Stimulated activated CD4-positive, alpha-beta T cell treated with anti-CD3 and anti-CD28 coated beads, Interleukin-1b, Interleukin-23, amount 100 ng/mL, for 48 hours (primary cell): ENCODE data around the gene TPRG1.

Experiments used
- DNase-seq: peaks from one replicate; pipeline ENCODE4 v3.0.0-alpha.2; 2020

The TPRG1 gene

DNA sequence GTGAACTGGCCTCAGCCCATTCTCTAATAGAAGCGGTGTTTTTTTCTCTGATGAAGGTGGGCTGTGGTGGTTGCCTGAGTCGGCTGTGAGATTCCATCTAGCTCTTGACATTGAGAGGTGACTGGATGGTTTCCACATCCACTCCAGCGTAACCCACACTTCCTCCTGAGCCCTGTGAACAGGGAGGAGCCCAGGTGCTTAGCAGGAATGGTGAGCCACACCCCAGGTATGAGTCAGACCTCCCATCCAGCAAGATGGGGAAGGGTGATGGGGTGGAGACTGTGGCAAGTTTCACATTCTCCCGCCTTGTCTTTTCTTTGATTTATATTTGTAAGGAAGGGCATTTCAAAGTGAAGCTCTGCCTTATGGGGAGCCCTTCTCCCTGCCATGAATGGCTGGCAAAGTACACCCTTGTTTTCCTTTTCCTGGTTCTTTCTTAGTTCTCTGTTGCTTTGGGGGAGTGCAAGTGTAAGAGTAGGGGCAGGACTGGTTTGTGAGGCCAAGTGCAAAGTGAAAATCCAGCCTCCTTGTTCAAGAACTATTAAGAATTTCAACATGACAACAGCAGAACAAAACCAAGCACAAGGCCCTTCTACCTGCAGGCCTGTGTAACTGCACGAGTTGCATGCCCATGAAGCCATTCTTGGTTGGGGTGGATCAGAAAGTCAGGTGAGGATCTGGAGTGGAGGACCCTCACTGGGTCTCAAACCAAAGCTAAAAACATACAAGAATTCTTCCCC lies 4.6 kb upstream of the TPRG1 start:
- peak; percentile 6 for DNase-seq

DNA sequence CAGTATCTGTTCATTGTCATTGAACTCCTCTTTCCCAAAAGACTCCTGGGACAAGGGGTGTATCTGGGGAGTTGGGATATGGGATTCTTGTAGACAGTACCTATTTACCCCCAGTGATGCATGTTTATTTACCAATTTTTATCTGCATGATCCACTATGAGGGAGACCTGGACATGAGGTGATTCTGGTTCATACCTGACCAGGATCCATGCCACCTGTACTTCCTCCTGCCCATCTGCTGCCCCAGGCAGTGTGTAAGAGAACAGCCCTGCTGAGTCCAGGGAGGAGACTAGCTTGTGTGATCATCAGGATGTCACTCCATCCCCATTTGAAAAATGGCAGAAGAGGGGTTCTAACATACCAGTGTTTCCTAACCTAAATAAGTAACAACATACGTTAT lies 3.1 kb upstream of the TPRG1 start:
- no peak for DNase-seq

GRCh38 chr3:189169728-189170127 lies 2.0 kb upstream of the TPRG1 start:
- DNase-seq = no peak

- DNase-seq = no peak
Observed at GRCh38 chr3:189170559-189170958, 1.2 kb upstream of the TPRG1 start.

DNA sequence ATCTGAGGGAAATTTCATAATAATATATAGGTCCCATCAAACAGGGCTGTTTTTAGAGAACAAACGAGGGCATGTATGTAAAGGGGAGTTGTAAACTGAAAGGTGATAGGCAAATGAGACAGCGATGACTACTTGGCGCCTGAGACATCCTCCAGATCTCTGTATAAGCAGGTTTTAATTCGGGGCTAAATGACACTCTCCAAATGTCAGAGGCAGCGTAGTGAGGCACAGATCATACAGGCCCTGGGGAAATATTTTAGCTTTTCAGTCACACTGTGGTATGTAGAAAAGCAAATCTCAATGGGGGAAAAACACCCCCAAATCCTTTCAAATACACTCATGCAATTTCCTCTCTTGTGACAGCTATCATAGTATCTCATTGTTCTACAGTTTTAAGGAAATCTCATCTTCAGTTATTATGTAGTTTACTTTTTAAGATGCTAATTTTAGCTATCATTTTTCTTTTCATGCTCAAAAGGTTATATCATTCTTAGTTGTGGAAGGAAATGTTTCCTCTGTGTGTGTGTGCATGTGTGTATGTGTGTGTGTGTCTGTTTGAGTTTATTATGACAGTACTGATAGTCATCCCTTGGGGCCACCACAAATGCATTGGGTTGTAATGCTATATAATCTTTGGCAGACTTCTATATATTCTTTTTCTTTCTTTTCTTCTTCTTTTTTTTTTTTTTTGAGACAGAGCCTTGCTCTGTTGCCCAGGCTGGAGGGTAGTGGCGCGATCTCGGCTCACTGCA lies 1.1 kb downstream of the TPRG1 start:
- DNase-seq = no peak

DNA sequence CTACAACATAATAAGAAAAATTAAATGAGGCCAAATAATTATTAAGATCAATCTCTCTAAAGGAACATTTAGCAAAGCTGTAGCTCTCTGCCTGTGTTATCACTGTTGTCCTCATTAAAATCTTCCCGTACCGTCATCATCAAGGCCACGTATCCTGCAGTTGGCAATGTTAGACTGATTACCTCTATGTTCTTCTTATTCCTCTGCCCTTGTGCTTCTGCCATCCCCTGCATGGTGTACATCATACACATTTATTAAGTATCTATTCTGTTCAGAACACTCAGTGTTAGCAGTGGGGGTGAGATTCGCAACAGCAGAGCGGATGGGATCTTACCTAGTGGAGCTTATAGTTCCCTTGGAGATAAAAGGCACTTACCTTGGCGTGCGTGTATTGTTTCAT lies 12.8 kb downstream of the TPRG1 start:
- no peak for DNase-seq

- no peak for DNase-seq
Observed at GRCh38 chr3:189186101-189186500, 14.3 kb downstream of the TPRG1 start.

DNA sequence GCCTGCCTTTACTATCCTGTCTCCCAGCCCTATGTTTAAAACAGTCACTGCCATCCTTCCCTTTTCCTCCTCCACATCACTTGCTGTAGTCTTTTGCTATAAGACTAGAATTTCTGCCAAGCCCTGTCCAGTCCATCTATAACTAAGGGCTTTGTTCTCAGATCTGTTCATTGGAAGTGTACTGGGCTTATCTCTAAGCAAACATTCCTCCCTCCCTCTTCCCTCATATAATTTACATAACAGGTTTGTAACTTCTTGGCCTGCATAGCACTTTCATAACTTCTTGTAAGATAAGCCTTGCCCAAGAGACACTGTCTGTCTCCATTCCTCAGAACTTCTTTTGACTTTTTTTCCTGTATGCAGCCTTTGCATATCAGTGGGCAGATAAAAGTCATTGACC lies 16.7 kb downstream of the TPRG1 start:
- DNase-seq = no peak

DNA sequence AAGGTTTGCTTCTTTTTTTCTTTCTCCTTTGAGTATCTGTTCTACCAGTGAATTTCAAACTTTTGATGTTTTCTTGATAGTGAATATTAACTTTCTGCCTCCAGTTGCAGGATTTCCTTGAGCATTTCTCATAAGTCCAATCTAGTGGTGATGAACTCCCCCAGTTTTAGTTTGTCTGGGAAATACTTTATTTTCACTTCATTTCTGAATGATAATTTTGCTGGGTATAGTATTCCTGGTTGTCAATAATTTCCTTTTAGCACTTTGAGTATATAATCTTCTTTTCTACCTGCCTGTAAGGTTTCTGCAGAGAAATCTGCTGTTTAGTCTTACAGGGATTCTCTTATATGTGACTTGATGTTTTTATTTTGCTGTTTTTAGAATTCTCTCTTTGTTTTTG lies 21.0 kb downstream of the TPRG1 start:
- no peak for DNase-seq

DNA sequence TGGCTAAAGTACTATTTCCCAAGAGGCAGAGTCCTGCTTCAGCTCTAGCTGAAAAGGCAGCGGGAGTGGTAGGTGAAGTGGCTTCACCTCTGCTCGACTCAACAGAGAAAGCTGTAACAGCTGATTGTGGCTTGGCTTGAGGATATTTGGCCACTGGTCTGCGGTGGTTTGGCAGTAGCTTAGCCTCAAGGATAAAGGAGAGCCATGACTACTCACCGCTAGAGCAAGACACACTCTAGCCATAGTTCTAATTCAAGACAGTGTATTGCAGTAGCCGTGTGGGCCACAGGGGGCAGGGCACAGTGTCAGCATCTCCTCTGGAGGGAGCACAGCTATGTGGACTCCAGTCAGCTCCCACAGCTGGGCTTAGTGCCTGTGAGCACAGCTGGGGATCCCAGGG lies 23.5 kb downstream of the TPRG1 start:
- peak; percentile 8 for DNase-seq

DNA sequence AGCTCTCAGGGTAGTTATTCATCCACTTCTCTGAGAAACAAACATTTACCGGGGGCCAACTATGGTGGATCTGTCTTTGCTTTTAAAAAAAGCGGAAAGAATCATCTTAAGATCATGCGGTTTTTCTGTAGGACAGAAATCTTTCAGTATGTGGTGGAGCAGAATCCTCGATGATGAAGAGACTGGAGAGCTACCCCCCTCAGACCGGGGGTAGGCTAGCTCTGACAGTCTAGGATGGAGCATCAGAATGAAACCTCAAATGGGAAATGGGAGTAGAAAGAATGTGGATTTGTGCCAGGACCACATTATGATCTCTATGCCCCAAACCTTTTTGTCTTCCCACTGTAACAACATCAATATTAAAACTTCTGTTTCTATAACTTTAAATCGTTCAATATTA lies 30.3 kb downstream of the TPRG1 start:
- DNase-seq = no peak

GRCh38 chr3:189202583-189202982 lies 30.8 kb downstream of the TPRG1 start:
- DNase-seq = no peak

GRCh38 chr3:189204167-189204866 lies 32.5 kb downstream of the TPRG1 start:
- no peak for DNase-seq

GRCh38 chr3:189204937-189205336 lies 33.2 kb downstream of the TPRG1 start:
- no peak for DNase-seq

DNA sequence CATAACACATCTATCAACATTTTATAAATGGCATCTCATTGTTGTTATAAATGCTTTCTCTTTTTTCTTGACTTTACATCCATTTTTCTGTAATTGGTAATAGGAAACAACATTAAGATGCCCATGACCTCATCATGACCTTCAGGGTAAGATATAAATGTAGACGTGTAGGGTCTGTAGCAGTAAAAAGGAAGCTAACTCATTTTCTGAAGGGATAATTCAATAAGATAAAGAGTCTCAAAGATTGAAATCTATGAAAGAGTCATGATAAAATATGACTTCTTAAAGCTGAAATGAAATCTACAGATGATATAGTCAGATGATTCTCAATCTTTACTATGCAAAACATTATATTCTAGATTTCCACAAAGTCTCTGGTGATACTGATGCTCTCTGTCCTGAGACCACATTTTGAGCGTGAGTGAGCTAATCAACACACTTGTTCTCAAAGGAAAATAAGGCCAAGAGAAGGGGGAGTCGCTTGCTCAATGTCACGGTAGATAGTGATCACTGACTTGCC lies 38.5 kb downstream of the TPRG1 start:
- no peak for DNase-seq

DNA sequence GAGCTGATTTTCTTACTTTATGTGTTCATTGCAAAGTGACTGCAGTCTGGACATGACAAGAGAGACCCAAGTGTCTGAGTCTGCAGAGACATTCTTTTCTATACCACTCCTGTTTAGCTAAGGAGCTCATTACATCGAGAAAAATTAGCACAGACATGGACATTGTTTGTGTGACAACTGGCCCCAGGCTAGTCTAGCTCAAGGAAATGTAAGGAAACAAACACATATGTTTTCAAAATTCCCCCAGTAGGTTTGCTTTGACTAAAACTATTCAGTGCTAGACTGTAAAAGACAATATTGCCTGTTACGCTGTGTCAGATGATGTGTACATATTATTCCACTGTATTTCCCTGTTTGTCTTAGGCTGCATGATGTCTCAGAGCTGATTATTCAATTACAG lies 40.9 kb downstream of the TPRG1 start:
- DNase-seq = no peak

DNA sequence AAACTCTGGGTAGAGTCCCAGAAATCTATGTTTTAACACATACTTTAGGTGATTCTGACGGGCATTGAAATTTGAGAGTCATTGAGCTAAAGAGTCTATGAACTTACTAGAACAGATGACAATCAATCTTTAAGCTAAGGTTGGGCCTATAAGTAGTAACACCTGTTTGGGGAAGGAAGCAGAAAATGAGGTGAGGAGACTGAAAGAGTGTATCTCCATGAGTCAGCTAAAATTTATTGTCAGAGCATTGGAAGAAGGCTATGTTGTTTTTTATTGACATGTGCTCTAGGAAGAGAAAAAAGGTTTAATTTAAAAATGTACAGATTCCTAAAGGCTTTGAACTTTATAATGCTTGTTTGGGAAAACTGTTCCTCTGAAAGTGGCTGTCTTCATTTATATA lies 42.9 kb downstream of the TPRG1 start:
- no peak for DNase-seq

- DNase-seq = no peak
Observed at GRCh38 chr3:189222927-189223636, 51.3 kb downstream of the TPRG1 start.

GRCh38 chr3:189225431-189225830 lies 53.7 kb downstream of the TPRG1 start:
- DNase-seq = no peak

- DNase-seq = no peak
Observed at GRCh38 chr3:189227249-189227648, 55.5 kb downstream of the TPRG1 start.

DNA sequence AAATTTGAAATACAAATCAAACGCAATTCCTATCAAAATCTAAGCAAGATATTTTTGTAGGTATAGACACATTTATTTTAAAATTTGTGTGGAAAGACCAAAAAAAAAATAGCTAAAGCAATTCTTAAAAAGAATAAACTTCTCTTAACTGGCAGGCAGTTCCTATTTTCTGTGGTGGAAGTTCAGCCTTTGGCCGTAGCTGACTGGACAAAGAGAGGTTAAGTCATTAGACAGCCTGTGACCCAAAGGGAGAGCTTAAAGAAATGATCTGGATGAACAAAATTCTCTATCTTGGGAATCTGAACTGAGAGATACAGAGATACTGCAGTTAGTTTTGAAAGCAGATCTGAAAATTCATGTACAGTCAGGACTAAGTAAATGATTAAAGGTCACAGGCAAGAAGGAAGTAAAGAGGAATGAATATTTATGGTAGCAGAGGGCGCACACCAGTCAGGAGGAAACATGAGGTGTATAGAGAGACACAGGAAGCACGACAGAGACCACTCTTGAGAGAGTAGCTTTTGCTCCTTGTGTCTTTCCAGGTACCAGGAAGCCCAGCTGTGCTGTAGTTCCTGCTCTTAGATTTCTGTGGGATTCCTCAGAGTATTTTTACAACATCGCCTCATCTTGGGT lies 57.5 kb downstream of the TPRG1 start:
- DNase-seq = no peak

GRCh38 chr3:189232790-189233189 lies 61.0 kb downstream of the TPRG1 start:
- DNase-seq = no peak
